ENCODE results near the gene REXO4. TPM values are rescaled to one million over a fixed set of nuclear protein-coding genes. Genes with fewer than 3 reads are reported as not detected.

REXO4 gene
- 14.1 and 20.6 TPM in 2 replicates for total RNA-seq

GRCh38 chr9:133417541-133418461 lies at the start of gene REXO4:
REXO4 (minus strand) TSS chr9:133418010; CDS start chr9:133417844, 166 bp downstream.

GRCh38 chr9:133459476-133460404 lies 41.9 kb upstream of the REXO4 start, which contains the start of gene CACFD1:
CACFD1 (plus strand) TSS chr9:133459978; CDS start chr9:133460067, 89 bp downstream.

GRCh38 chr9:133421615-133422542 lies 4.1 kb upstream of the REXO4 start, which contains the start of gene ADAMTS13:
ADAMTS13 (plus strand) TSS chr9:133422367; CDS start chr9:133422444, 77 bp downstream.

GRCh38 chr9:133375724-133376654 lies 41.8 kb downstream of the REXO4 start, which contains the start of the genes STKLD1 and SURF4:
STKLD1 (plus strand) TSS chr9:133376366; CDS start chr9:133376474, 108 bp downstream.
SURF4 (minus strand) TSS chr9:133376060; CDS start chr9:133375969, 91 bp downstream.

GRCh38 chr9:133356391-133357091 lies 61.3 kb downstream of the REXO4 start, which contains the start of the genes SURF1 and SURF2:
SURF1 (minus strand) TSS chr9:133356487; CDS start chr9:133356453, 34 bp downstream.
SURF2 (plus strand) TSS chr9:133356550; CDS start chr9:133356593, 43 bp downstream.

Other genes with a start within 250 kb of the REXO4 start
- not detected in 2 replicates for gene OBP2B, start 208.8 kb downstream of the REXO4 start, total RNA-seq
- gene ABO, start 142.8 kb downstream of the REXO4 start, total RNA-seq, result not detected in 2 replicates
- gene SURF6, start 81.8 kb downstream of the REXO4 start, total RNA-seq, result 4.0 and 16.5 TPM in 2 replicates
- gene MED22, start 69.9 kb downstream of the REXO4 start, total RNA-seq, result 13.6 and 17.0 TPM in 2 replicates
- 2,802 and 2,926 TPM in 2 replicates for gene RPL7A, start 69.8 kb downstream of the REXO4 start, total RNA-seq
- 30.8 and 52.1 TPM in 2 replicates for gene SURF1, start 61.5 kb downstream of the REXO4 start, total RNA-seq
- gene SURF2, start 61.5 kb downstream of the REXO4 start, total RNA-seq, result 5.5 and 9.4 TPM in 2 replicates
- 526 and 554 TPM in 2 replicates for gene SURF4, start 42.0 kb downstream of the REXO4 start, total RNA-seq
- 0.18 and 1.7 TPM in 2 replicates for gene STKLD1, start 41.6 kb downstream of the REXO4 start, total RNA-seq
- 0.86 and 0.89 TPM in 2 replicates for gene ADAMTS13, start 4.4 kb upstream of the REXO4 start, total RNA-seq
- gene CACFD1, start 42.0 kb upstream of the REXO4 start, total RNA-seq, result 4.1 and 6.9 TPM in 2 replicates
- 32.6 and 33.8 TPM in 2 replicates for gene SLC2A6, start 61.1 kb upstream of the REXO4 start, total RNA-seq
- not detected in 2 replicates for gene MYMK, start 106.9 kb upstream of the REXO4 start, total RNA-seq
- not detected in 2 replicates for gene ADAMTSL2, start 116.7 kb upstream of the REXO4 start, total RNA-seq
- gene FAM163B, start 191.4 kb upstream of the REXO4 start, total RNA-seq, result not detected in 2 replicates
- not detected in 2 replicates for gene DBH, start 218.4 kb upstream of the REXO4 start, total RNA-seq

Data from myometrial cell (primary cell).